Cardiac fibroblast (primary cell): Measurements from ENCODE around the gene ABCG1.

ENCODE experiments used
- DNase-seq, 2 donors: peaks; one replicate each; pipeline versions ENCODE4 v3.0.0 to v3.0.0-alpha.2; 2010; ENCODE audit warnings: low read depth in 2 of 2
- H3K4me3 ChIP-seq, 2 donors: replicated peaks in 1 of 2; 1 replicate in 1 of 2; 2 replicates in 1 of 2; pipeline ENCODE4 v1.5.1; 2011; ENCODE audit warnings: low read depth in 2 of 2, low read length in 2 of 2, mild to moderate bottlenecking in 2 of 2, moderate library complexity in 1 of 2
- CTCF ChIP-seq: IDR thresholded peaks from one replicate; pipeline ENCODE4 v1.5.1; 2011; ENCODE audit warnings: low read depth, mild to moderate bottlenecking, low read length, inconsistent platforms

The ABCG1 gene

GRCh38 chr21:42300045-42300583, 81.2 kb downstream of the ABCG1 start:
- no peak overlapping the region for H3K4me3 ChIP-seq
- no peak for DNase-seq
- no peak for TF ChIP-seq CTCF

GRCh38 chr21:42300956-42301355, 82.0 kb downstream of the ABCG1 start:
- DNase-seq, result no peak
- no peak for TF ChIP-seq CTCF
- no peak overlapping the region for H3K4me3 ChIP-seq

GRCh38 chr21:42301371-42302075, 82.6 kb downstream of the ABCG1 start:
- H3K4me3 ChIP-seq, result no peak overlapping the region
- DNase-seq, result no peak
- TF ChIP-seq CTCF, result no peak

GRCh38 chr21:42302076-42302650, 83.2 kb downstream of the ABCG1 start:
- TF ChIP-seq CTCF, result no peak
- no peak for DNase-seq
- no peak overlapping the region for H3K4me3 ChIP-seq

- no peak for TF ChIP-seq CTCF
- H3K4me3 ChIP-seq, result no peak overlapping the region
- DNase-seq, result no peak
These were observed 83.9 kb downstream of the ABCG1 start for GRCh38 chr21:42302794-42303193.

GRCh38 chr21:42303443-42303842, 84.5 kb downstream of the ABCG1 start:
- TF ChIP-seq CTCF, result no peak
- DNase-seq, result no peak
- no peak overlapping the region for H3K4me3 ChIP-seq
